Measurements from ENCODE around the gene SLC34A1.
"Not testable (repeated sequence)": the region's sequence is repeated elsewhere in the genome, so short reads cannot be mapped to it uniquely, and the experiment has no call there.

The SLC34A1 gene

DNA sequence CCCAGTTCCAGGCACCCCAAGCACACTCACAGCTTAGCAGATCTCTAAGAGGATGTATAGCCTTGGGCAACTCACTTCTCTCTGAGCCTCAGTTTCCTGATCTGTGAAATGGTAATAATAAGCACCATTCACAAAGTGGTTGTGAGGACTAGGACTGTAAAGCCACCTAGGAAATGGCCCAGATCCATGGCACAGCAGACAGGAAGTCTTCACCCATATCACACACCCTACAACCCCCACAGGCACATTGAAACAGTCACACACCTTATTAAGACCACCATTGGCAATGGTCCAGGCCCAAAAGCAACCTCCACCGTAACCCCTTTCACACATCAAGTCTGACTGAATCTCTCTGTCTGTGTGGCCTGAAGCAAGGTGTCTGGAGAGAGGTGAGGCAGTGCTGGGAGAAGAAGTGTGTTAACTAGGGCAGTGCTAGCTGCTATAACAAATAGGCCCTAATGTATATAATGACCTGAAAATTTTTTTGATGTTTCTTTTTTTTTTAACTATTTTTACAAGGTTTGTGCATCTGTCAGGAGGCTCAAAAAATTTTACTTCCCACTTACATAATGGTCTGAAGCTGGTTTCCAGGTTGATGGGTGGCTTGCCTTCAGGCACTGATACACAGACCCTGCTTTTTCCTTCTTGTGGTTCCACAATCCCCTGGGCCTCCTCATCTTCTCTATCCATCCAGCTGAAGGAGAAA lies 28.9 kb upstream of the SLC34A1 start:
- no peak for DNase-seq (ENCODE audit: low read depth)

DNA sequence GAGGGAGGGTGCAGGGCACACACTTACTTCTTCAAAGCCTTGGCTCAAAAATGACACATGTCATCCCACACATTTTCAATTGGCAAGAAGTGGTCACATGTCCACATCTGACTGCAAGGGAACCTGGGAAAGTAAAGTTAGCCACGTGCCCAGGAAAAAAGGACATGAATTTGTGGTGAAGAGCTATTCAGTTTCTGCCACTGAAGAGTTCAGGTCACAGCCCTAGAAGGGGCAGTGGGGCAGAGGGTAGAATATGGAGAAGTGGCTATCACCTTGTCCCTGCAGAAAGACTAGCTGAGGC lies 28.4 kb upstream of the SLC34A1 start:
- no peak for DNase-seq (ENCODE audit: low read depth)

DNA sequence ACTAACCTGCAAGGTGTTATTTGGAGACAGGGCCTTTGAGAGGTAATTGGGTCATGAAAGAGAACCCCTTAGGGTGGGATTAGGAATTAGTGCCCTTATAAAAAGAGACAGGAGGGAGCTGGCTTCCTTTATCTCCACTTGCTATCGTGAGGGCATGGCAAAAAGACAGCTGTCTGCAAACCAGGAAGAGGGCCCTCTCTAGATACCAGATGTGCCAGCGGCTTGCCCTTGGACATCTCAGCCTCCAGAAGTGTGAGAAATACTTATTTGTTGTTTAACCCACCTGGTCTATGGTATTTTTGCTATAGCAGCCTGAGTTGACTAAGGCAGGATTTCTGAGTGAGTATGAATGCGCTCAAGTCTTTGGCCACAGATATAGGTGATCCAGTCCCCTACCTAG lies 27.5 kb upstream of the SLC34A1 start:
- no peak for DNase-seq (ENCODE audit: low read depth)

DNA sequence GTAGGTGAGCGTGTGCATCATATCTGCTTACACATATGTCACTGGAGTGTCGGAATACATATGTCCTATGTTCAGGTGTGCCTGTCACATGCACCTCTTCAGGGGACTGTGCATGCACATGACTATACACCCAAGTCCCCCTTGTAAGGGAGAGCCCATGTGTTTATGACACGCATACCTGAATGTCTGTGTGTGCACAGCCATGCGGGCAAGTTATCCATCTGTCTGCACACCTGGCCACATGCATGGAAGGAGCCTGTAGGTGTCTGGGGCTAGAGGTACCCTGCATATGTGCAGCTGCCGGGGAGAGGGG lies 27.1 kb upstream of the SLC34A1 start:
- no peak for DNase-seq (ENCODE audit: low read depth)

DNA sequence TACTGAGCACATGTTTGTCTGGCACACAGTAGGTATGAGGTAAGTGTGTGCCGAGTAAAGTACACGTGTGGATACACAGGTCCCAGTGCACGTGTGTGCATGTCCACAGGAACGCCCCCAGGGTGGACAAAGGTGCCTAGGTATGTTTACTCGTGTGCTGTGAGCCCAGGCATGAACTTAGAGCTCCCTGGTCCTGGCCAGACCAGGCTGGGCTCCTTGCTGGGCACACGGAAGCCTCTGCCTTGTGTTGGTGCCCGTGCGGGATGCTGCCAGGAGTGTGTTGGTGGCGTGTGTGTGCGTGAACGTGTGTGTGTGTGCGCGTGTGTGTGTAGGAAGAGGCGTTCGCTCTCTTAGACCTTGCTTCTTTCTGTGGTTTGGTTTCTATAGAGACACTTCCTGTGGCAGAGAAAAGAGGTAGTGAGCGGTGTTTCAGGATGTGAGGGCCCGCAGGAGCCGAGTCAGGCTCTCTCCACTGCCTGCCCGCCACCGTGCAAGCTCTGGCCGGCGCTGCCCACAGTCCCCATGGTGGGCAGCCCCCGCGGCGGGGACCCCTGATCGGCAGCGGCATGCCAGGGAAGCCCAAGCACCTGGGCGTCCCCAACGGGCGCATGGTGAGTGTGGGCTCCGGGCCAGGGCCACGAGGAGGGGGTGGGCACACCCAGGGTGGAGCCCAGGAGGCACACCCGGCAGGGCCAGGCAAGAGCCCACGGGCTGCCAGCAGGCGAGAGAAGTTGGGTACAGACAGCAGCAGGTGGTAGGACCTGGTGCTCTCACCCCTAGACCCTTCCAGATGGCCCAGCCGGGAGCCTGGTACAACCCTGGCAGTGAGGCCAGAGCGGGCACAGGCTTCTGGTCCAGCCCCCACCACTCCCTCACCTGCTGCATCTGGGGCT lies 26.5 kb upstream of the SLC34A1 start, which contains the start of gene RGS14:
TSS of gene RGS14 (plus strand) at position 466 of the 893 bp plus-strand sequence. CDS start at position 567, 101 bp downstream.
- peak; percentile 42 for DNase-seq (ENCODE audit: low read depth)

DNA sequence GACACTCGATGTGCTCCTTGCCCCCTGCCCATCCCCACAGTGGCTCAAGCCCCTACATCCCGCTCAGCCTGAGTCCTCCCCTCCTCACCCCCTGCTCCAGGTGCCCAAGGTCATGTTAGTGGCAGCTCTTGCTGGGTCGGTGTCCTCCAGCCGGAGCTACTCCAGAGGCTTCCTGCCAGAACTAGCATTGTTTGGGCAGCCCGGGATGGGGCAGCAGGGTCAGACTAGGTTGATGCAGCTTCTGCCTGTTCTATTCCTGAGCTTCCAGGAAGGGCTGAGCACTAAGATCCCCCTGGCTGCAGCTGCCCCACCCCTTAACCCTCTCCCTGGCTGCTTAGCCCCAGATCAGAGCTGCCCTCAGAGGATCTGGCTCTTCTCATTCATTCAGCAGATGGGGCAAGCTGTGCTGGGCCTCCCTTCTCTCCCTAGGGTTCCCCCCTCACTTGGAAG lies 25.8 kb upstream of the SLC34A1 start:
- DNase-seq (ENCODE audit: low read depth), result no peak

DNA sequence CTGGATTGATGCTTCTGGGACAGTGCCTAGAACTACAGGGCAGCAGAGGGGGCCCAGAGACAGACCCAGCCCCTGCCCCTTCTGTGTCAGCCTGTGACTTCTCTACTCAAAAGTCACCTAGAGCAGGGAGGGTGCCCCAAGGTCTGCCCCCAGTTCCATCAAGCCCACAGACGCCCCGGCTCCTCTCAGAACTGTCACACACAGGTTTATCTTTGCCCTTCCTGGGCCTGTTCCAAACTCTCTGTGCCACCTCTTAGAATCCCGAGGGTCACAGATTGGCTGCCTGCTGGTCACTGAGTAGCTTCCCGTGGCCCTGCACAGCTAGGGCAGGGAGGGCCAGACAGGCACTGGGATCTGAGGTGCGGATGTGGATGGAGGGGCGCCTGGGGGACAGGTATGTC lies 24.8 kb upstream of the SLC34A1 start:
- DNase-seq (ENCODE audit: low read depth), result no peak

DNA sequence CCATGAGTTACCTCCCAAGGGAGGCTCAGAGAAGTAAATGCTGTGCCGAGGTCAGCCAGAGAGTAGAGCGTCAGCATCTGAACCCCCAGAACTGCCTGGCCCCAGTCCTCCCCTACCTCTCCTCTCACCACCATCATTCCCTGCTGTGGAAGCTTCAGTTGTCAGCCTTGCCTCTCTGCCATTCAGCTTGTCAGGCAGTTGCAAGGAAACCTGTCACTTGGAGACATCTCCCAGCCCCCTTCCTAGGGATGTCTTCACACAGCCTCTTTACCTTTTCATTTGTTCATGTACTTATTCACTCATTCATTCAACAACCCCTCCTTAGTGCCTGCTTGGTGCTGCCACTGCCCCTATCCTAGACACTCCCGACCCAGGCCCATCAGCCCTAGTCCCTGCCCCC lies 24.4 kb upstream of the SLC34A1 start:
- no peak for DNase-seq (ENCODE audit: low read depth)

DNA sequence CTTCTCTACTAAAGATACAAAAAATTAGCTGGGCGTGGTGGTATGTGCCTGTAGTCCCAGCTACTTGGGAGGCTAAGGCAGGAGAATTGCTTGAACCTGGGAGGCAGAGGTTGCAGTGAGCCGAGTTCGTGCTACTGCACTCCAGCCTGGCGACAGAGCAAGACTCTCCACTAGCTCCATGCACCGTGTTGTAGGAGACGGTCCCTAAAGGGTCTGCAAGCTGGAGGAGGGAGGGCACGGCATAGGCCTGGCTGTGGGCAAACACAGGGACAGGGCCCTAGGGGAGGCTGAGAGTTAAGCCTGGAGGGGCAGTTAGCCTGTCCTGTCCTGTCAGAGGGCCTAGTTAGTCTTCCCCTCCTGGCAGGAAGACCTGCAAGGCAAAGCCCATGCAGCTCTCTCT lies 23.5 kb upstream of the SLC34A1 start:
- DNase-seq (ENCODE audit: low read depth), result not testable (repeated sequence)

DNA sequence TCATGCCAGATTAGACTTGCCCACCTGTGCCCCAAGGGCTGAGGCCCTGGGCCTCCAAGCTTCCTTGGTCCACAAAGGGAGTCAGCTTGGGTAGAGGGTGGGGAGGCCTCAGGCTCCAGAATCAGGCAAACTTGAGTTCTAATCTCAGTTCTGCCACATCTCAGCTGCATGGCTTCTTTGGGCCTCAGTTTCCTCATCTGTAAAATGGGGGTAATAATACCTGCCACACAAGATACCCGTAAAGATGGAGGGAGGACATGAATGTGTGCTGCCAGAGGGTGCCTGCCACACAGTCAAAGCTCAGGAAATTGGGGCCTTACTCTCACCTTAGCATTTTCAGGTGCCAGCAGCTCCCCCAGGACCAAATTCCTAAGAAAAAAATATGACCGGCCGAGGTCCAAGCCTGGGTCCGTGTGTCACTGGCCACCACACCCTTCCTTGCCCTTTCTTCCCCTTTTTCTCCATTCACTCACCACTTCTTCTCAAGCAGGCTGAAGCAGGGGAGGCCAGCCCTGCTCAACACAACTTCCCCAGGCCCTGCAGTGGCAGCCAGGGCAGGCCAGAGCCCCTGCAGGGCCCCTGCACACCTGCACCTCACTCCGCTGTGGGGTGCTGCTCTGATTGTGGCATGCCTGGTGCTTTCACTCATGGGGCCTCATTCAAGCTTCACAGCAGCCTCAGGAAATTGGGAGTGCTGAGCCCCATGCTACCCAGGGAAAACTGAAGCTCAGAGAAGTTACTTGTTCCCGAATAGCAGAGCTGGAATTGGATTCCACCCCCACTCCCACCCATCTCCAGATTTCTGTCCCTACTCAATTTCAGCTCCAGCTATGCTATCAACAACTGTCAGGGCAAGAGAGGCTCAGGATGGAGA lies 22.6 kb upstream of the SLC34A1 start:
- no peak for DNase-seq (ENCODE audit: low read depth)

DNA sequence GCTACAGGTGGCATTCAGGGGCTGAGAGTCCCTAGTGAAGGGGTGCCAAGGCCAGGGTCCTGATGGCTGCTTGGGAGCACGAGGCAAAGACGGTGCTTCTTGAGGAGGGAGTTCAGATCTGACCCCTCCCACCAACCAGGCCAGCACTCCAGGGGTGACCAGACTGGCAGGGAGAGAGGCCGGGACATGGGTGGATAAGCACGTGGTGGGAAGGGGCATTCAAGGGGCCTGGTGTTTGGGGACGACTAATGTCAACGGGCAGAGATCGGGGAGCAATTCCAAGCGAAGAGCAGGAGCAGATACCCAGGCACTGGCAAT lies 22.0 kb upstream of the SLC34A1 start:
- DNase-seq (ENCODE audit: low read depth), result no peak

DNA sequence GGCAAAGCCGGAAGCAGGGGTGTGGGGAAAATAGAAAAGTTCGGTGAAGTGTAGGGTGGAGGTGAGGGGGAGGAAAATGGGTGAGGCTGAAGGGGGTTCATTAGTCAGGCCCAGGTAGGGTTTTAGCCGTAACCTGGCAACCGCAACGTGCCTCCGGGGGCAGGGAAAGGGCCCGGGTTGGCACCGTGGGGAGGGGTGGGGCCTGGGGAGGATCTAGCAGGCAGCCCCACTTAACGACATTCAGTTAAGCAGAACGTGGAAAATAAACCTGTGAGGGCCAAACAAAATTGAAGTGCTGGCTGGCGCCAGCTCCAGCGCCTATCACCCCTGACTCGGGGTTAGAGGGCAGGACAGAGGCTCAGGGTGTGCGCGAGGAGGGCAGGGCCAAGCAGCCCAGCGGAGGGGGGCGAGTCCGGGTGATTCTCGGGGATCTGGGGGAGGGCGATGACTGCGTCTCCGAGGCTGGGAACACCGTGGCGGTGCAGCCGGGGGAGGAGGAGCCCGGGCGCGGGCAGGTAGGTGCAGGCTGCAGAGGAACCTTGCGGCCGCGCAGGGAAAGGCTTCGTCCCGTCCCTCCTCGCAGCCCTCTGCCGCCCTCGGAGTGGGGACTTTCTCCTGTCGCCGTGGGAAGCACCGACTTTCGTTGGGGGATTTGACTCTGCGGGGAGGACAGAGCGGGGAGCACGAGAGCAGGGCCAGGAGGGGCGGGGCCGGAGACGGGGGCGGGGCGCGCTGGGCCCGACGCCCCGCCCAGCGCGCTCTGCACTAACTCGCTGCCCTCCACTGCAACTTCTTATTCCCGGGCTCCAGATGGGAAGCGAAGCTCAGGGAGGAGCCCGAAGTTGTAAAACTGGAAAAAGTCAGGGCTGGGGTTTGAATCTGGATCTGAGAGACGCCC lies 21.4 kb upstream of the SLC34A1 start:
- no peak for DNase-seq (ENCODE audit: low read depth)

DNA sequence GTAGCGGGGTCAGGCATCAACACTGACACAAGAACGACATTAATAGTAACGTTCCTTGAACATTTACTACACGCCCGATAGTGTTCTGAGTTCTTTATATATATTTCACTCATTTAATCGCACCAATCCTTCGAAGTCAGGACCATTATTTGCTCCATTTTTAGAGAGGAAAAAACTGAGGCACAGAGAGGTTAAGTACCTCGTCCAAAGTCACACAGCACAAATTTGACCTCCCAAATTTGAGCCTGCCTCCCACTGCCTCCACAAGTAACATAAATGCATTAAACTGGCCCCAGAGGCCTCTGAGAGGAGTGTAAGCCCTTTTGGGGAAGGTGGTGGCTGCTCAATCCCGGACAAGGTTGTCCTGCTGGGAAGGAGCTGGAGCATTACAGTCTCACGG lies 20.7 kb upstream of the SLC34A1 start:
- no peak for DNase-seq (ENCODE audit: low read depth)

DNA sequence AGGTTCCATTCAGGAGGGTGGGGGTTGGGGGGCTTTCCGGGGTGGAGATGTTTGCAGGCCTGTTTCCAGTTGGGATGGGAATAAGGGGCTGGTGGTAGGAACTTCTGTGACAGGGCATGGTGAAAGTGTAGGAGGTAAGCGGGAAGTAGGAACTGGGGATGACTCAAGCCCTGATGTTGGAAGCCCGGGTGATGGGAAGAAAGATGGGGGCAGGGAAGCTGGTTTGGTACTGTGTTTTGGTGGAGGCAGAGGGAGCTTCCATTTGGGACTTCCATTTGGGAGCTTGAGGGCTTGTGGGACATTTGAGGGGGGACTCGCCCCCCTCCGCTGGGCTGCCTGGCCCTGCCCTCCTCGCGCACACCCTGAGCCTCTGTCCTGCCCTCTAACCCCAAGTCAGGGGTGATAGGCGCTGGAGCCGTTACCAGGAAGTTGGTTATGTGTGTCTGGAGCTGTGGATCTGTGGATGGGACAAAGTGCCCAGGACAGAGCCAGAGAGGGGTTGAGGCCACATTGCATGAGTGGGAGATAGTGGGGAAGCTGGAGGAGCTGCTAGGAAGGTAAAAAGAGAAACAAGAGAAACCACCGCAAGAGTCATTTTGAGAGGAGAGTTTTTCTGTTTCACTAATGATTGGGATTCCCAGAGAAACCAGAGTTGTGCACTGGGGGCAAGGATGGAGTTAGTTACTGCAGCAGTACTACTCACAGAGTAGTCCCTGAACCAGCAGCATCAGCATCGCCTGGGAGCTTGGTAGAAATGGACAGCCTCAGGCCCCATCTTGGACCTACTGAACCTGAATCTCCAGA lies 19.9 kb upstream of the SLC34A1 start:
- no peak for DNase-seq (ENCODE audit: low read depth)

DNA sequence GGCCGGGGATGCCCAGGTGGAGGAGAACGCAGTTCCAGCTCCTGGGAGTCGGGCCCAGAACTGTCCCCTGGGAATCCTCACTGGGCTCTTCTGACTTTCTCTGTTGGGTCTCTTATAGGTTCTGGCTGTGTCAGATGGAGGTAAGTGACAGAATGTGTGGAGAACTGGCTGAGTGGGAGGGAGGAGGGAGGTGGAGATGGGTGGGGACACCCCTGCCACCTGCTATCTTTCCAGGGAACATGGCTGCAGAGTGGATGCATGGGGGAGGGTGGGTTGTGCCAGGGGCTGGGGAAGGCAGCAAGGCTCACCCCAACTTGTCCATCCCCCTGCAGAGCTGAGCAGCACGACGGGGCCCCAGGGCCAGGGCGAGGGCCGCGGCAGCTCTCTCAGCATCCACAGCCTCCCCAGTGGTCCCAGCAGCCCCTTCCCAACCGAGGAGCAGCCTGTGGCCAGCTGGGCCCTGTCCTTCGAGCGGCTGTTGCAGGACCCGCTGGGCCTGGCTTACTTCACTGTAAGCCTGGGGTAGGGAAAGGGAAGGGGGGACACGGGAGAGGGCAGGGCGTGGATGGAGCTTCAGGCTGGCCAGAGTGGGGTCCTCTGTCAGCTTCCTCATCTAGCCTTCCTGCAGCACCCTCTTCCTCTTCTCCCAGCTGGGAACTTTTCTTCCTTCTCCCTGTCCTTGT lies 18.2 kb upstream of the SLC34A1 start:
- DNase-seq (ENCODE audit: low read depth), result no peak

DNA sequence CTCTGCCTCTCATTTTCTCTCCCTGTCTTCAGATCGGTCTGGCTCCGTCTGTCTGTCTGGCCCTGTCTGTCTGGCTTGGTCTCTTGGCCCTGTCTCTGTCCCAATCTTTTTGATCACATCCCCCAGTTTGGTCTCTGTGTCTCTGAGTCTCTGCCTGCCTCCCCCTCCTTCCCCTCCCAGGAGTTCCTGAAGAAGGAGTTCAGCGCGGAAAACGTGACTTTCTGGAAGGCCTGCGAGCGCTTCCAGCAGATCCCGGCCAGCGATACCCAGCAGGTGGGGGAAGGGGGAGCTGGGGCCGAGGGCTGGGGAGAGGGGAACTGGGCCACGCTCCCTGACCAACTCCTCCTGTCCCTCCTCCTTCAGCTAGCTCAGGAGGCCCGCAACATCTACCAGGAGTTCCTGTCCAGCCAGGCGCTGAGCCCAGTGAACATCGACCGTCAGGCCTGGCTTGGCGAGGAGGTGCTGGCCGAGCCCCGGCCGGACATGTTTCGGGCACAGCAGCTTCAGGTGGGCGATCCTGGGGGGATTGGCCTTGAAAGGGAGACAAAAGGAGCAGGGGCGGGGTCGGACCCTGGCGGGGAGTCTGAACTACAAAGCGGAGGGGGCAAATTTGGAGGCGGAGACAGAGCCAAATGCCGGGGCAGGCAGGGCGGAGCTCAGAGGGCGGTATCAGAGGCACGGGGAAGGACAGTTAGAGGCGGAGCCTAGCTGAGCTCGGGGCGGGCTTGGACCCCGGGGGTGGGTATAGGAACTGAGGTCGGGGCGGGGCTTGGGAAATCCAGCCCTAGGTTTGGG lies 17.5 kb upstream of the SLC34A1 start:
- no peak for DNase-seq (ENCODE audit: low read depth)

DNA sequence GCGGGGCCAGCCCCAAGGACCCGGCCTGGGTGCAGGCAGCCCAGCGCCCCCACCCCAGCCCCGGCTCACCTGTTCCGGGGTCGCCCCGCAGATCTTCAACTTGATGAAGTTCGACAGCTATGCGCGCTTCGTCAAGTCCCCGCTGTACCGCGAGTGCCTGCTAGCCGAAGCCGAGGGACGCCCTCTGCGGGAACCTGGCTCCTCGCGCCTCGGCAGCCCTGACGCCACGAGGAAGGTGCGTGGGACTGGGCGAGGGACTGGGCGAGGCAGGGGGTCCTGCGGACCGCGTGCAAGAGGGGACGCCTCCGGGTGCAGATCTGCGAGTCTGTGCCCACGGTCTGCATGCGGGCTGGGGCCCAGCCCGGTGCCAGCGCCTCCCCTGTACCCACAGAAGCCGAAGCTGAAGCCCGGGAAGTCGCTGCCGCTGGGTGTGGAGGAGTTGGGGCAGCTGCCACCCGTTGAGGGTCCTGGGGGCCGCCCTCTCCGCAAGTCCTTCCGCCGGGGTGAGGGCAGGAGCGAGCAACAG lies 16.8 kb upstream of the SLC34A1 start:
- no peak for DNase-seq (ENCODE audit: low read depth)

DNA sequence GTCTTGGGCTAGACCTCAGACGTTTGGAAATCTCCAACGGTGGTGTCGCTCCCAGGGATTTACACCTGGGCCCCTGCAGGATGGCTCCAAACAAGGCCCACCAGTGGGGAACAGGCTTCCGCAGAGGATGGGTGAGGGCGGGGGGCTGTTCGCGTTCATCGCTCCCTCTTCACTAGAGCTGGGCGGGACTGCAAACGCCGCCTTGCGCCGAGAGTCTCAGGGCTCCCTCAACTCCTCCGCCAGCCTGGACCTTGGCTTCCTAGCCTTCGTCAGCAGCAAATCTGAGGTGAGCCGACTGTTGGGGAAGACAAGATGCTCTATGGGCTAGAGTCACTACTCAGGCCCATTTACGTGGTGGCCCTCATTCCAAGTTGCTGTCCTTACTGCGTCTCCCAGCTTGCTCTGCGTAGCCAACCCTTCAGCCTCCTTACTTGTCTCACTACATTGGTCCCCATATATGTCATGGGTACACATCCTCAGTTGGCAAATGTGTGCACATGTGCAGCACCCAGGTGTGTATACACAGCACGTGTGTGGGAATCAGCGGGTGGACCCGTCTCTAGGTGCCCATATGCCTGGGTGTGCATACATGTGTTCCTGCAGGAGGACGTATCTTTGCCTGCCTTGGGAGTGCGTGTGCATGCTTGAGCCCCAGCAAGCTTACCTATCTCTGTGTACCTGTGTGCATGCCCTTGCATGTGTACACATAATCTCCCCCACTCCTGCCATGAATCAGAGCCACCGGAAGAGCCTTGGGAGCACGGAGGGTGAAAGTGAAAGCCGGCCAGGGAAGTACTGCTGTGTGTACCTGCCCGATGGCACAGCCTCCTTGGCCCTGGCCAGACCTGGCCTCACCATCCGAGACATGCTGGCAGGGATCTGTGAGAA lies 16.0 kb upstream of the SLC34A1 start:
- DNase-seq (ENCODE audit: low read depth), result no peak
